Kidney (tissue), 14 donors: Measurements from ENCODE around the gene C11orf52. TPM values are rescaled to one million over a fixed set of nuclear protein-coding genes. Genes with fewer than 3 reads are reported as not detected.

Experiments
- DNase-seq, 5 donors: peaks; one replicate each; pipeline ENCODE4 v3.0.0-alpha.2; 2013 to 2020
- FAIRE-seq: peaks from 2 replicates; lab custom pipeline; 2012; peaks lifted over from hg19 to GRCh38; lab: Jason Lieb, UNC
- H3K27ac ChIP-seq, 2 donors: one replicate each; pipeline ENCODE4 v1.7.0; 2013; ENCODE audit warnings: low read depth in 2 of 2, low read length in 2 of 2, inconsistent platforms in 1 of 2
- H3K27me3 ChIP-seq: one replicate; pipeline ENCODE4 v1.7.1; 2013; ENCODE audit warnings: low read length, inconsistent platforms; ENCODE audit not compliant: control insufficient read depth, insufficient read depth
- H3K36me3 ChIP-seq, 3 donors: one replicate each; pipeline versions ENCODE4 v1.7.0 to v1.7.1; 2013; ENCODE audit warnings: low read length in 3 of 3, control low read depth in 1 of 3, inconsistent platforms in 1 of 3; ENCODE audit not compliant: insufficient read depth in 3 of 3, control insufficient read depth in 2 of 3
- H3K4me1 ChIP-seq, 3 donors: one replicate each; pipeline versions ENCODE4 v1.7.0 to v1.7.1; 2013; ENCODE audit warnings: low read length in 3 of 3, inconsistent platforms in 1 of 3, low read depth in 1 of 3; ENCODE audit not compliant: control insufficient read depth in 2 of 3, insufficient read depth in 2 of 3
- H3K4me3 ChIP-seq, 3 donors: one replicate each; pipeline versions ENCODE4 v1.7.0 to v1.8.1; 2013; ENCODE audit warnings: low read length in 3 of 3, control low read depth in 1 of 3, inconsistent platforms in 1 of 3
- H3K9ac ChIP-seq, 3 donors: one replicate each; pipeline versions ENCODE4 v1.7.0 to v1.7.1; 2013; ENCODE audit warnings: low read length in 3 of 3, control low read depth in 1 of 3, inconsistent platforms in 1 of 3
- H3K9me3 ChIP-seq, 3 donors: one replicate each; pipeline versions ENCODE4 v1.7.0 to v1.7.1; 2013; ENCODE audit warnings: low read length in 3 of 3, control low read depth in 1 of 3, inconsistent platforms in 1 of 3; ENCODE audit not compliant: control insufficient read depth in 2 of 3, insufficient read depth in 1 of 3
- intact Hi-C: fragments of 100-400 bp; cut with DNase I; formaldehyde crosslinking; loops from one replicate; pipeline ENCODE4 v1.11.1; 2022
- polyA plus RNA-seq: library from polyadenylated mRNA; stranded (reverse); fragments of 350-450 nt; fragmentation: Illumina TruSeq; extraction: RNeasy Lipid Tissue Mini Kit (QIAGEN cat#74804); gene quantifications from one replicate; pipeline ENCODE4 v1.2.3, GENCODE V29; 2014; ENCODE audit warnings: low read depth, low replicate concordance; ENCODE audit not compliant: insufficient read depth
- total RNA-seq: library from RNA; stranded (reverse); fragmentation: NEBNext Ultra II Directional; extraction: Animal tissue kit (Norgen Biotek cat#: 25700); gene quantifications from one replicate; pipeline ENCODE4 v1.2.1, GENCODE V29; 2021
- TF ChIP-seq, protein P1 (sequence below): IDR thresholded peaks from 3 replicates; pipeline ENCODE4 v1.5.1; 2012; ENCODE audit warnings: mild to moderate bottlenecking, moderate library complexity, borderline replicate concordance; ENCODE audit not compliant: insufficient read depth; ENCODE audit errors: extremely low read depth
- donor health status: control.
- donor health status: control.
- donor health status: control.
- donor health status: control.
- donor health status: control.
- donor health status: DM: yes; HTN: yes; CAD: no.
- donor health status: Normal renal cell carcinoma (clear cell type).

C11orf52 gene
- total and polyA plus RNA-seq, 2 donors from 2014 or later, result 27.8 to 103 TPM

DNA sequence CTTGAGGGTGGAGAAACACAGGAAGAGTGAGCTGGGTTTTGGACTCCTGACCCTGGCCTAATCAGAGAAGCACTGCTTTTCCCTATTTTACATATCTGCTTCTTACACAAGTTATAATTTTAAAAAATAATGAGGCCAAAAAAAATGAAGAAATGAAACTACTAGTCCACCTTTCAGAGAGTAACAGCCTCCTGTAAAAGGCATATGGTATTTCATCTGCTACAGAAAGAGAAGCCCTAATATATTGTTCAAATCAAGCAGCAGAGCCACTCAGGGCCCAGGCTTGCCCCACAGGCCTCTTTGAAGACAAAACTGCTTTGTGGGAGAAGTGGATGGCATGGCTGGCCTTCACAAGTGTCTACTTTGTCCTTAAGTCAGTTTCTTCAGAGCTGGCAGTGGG lies 28.4 kb downstream of the C11orf52 start:
- no peak for FAIRE-seq
- H3K9me3 ChIP-seq, result no peaks in the 10 kb centered on the region
- no peak overlapping the region for H3K4me3 ChIP-seq
- no peaks in the 10 kb centered on the region for H3K4me1 ChIP-seq
- no peaks in the 10 kb centered on the region for H3K36me3 ChIP-seq
- intact Hi-C loops, result no loop called here
- H3K27ac ChIP-seq, result no peak overlapping the region
- TF ChIP-seq, protein P1, sequence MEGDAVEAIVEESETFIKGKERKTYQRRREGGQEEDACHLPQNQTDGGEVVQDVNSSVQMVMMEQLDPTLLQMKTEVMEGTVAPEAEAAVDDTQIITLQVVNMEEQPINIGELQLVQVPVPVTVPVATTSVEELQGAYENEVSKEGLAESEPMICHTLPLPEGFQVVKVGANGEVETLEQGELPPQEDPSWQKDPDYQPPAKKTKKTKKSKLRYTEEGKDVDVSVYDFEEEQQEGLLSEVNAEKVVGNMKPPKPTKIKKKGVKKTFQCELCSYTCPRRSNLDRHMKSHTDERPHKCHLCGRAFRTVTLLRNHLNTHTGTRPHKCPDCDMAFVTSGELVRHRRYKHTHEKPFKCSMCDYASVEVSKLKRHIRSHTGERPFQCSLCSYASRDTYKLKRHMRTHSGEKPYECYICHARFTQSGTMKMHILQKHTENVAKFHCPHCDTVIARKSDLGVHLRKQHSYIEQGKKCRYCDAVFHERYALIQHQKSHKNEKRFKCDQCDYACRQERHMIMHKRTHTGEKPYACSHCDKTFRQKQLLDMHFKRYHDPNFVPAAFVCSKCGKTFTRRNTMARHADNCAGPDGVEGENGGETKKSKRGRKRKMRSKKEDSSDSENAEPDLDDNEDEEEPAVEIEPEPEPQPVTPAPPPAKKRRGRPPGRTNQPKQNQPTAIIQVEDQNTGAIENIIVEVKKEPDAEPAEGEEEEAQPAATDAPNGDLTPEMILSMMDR, result no peak
- no peak overlapping the region for H3K9ac ChIP-seq
- DNase-seq, result no peak
- no peaks in the 10 kb centered on the region for H3K27me3 ChIP-seq

DNA sequence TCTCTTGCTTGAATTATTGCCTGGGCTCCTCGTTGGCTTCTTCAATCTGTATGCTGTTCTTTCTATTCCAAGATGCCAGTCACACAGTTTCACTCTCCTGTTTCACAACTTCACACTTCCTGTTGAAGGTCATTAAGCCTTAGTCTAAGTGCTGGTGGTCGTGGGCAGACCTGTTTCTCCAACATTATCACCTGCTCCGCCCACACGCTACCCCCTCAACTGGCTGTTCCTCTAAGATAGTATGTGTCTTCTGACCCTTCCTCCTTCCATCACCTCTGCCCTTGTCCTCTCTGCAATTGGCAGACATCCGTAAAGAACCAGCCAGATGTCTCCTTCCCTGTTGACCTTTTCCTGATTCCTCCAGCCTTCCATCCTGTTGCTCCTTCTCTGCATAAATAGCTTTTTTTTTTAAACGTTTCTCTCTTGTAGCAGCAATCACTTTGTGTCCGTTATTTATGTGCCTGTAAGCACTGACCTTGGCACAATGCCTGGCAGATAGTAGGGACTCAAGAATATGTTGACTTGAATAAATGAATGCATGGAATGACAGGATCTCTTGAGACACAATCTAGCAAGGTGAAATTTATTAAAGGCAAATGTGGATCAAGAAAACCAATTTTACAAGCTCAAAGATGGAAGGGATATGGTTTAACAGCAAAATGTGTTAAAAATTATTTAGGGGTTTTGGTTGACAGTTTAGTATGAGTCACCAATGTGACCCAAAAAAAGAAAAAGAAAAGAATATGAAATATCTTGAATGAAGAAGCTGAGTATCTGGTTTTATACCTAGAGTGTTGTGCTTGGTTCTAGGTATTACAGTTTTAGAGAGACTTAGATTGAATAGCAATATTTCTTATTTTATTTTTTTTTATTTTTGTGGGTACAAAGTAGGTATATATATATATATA lies 31.1 kb downstream of the C11orf52 start:
- DNase-seq (no peak), FAIRE-seq (no peak)
- Histone ChIP-seq H3K9me3 (no peaks in the 10 kb centered on the region), H3K9ac (no peak overlapping the region), H3K36me3 (no peaks in the 10 kb centered on the region), H3K27ac (no peak overlapping the region), H3K27me3 (no peaks in the 10 kb centered on the region), H3K4me3 (no peak overlapping the region), H3K4me1 (no peaks in the 10 kb centered on the region)
- TF ChIP-seq, protein P1, result no peak
- intact Hi-C loops, result no loop called here

DNA sequence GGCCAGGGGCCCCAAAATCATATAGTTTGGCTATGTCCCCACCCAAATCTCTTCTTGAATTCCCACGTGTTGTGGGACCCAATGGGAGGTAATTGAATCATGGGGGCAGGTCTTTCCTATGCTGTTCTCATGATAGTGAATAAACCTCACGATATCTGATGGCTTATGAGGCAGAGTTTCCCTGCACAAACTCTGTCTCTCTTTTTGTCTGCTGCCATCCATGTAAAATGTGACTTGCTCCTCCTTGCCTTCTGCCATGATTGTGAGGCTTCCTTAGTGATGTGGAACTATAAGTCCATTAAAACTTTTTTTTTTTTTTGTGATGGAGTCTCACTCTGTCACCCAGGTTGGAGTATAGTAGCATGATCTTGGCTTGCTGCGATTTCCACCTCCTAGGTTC lies 32.9 kb downstream of the C11orf52 start:
- no peaks in the 10 kb centered on the region for H3K27me3 ChIP-seq
- no peak for FAIRE-seq
- no peaks in the 10 kb centered on the region for H3K9me3 ChIP-seq
- no peaks in the 10 kb centered on the region for H3K36me3 ChIP-seq
- no peaks in the 10 kb centered on the region for H3K4me1 ChIP-seq
- no peak overlapping the region for H3K27ac ChIP-seq
- intact Hi-C loops, result no loop called here
- TF ChIP-seq, protein P1, result no peak
- no peak overlapping the region for H3K9ac ChIP-seq
- H3K4me3 ChIP-seq, result no peak overlapping the region
- no peak for DNase-seq

DNA sequence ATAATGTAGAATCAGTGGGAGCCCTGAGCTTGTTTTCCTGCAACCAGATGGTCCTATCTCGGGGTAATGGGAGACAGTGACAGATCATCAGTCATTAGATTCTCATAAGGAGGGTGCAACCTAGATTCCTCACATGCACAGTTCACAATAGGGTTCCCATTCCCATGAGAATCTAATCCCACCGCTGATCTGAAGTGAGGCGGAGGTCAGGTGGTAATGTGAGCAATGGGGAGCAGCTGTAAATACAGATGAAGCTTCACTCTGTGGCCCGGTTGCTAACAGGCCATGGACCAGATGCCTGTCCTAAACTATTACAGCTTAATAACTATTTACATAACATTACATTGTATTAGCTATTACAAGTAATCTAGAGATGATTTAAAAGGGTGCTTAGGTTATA lies 35.4 kb downstream of the C11orf52 start:
- Histone ChIP-seq H3K27ac (no peak overlapping the region), H3K9ac (no peak overlapping the region), H3K4me1 (no peaks in the 10 kb centered on the region), H3K4me3 (no peak overlapping the region), H3K27me3 (no peaks in the 10 kb centered on the region), H3K36me3 (no peaks in the 10 kb centered on the region), H3K9me3 (no peaks in the 10 kb centered on the region)
- FAIRE-seq (no peak), DNase-seq (no peak)
- intact Hi-C loops, result no loop called here
- TF ChIP-seq, protein P1, result no peak
